Cerebellar cortex (tissue), 1 donor: ENCODE data around the gene KATNA1.
"Not testable (repeated sequence)": the region's sequence is repeated elsewhere in the genome, so short reads cannot be mapped to it uniquely, and the experiment has no call there.

ENCODE experiments used
- DNase-seq: peaks from one replicate; pipeline ENCODE4 v3.0.0-alpha.2; 2015; ENCODE audit warnings: low spot score

Gene KATNA1

DNA sequence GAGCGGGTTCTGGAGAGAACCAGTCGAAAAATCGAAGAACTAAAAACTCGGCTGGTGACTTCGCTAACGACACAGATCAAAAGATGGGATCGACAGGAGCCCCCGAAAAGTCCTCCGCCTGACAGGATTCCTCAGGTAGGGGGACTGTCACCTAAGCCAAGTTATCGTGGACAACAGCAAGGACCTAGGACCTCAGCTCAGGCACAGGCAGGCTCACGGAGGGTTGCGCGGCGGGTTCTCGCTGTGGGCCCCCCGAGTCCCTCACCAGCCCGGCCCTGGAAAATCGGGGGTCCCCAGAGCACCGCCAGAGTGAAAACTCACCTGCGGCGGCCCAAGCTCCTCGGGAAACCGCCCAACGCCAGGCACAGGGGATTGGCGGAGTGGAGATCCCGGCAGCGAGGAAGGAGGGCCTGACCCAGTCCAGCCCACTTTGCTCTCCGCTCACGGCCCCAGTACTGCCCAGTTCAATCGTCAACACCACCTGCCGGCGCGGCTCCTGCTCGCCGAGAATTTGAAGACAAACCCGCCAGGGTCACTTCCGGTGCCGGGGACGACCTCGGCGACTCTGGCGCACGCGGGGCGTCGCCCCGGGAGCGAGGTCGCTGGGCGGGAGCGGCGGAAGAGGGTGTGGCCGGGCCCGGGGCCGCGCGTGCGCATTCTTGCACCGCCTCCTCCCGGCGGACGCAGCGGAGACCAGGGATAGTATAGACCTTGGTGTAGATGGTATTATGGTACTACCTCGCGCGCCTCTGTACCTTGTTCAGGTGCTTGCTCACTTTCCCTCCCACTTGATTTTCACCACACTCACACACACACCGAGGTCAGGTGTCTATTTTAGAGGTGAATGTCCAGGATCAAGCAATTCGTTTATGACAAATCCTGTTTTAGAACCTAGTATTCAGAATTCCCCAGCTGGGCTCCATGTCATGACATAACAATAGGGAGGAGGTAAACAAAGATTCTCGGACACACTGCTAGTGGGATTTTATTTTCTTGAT lies at the start of gene KATNA1:
Gene KATNA1 (minus strand): TSS at position 567 of the 998 bp plus-strand sequence. CDS start 10,167 bp downstream, outside the sequence.
- peak; percentile 84 for DNase-seq

DNA sequence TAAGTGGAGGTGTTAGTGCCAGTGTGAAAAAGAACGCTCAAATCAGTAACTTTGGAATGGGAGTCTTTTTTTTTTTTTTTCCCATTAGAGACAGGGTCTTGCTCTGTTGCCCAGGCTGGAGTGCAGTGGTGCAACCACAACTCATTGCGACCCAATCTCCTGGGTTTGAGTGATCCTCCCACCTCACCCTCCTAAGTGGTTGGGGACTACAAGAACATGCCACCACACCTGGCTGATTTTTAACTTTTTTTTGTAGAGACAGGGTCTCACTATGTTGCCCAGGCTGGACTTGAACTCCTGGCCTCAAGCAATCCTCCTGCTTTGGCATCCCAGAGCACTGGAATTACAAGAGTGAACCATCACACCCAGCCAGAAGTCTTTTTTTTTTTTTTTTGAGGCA lies 49.7 kb upstream of the KATNA1 start:
- no peak for DNase-seq

DNA sequence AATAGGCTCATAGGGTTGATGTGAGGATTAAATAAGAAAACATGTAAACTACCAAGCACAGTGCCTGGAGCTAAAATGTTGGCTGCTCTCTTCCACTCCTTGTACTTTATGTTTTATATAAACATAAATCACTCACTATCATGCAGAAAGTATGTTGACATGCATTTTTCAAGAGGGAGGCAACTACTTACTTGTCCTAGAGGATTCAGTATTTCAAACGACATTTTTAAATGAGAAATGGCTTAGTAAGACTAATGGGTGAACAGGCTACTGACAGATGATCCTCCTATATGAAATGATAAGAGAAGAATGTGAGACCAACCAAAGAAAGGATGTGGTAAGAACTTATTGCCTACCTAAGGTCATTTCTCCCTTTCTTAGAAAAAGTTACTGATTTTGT lies 48.4 kb upstream of the KATNA1 start:
- DNase-seq, result no peak

DNA sequence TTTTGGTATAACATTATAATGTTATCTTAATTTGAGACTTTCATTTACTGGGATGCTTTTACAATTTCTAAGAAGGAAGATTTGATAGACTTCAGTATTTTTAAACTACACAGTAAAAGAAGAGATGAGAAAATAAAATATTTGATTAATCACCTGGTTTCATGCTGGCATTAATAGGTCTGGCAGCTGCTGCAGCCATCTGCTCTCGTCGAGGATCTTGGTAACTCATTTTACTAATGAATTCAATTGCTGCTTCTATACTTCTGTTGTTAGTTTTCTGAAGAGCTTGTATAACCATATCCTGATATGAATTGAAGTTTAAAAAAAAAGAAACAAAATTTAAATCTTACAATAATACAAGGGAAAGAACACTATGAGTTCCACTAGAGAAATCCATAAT lies 46.4 kb upstream of the KATNA1 start:
- DNase-seq, result peak; percentile 58

DNA sequence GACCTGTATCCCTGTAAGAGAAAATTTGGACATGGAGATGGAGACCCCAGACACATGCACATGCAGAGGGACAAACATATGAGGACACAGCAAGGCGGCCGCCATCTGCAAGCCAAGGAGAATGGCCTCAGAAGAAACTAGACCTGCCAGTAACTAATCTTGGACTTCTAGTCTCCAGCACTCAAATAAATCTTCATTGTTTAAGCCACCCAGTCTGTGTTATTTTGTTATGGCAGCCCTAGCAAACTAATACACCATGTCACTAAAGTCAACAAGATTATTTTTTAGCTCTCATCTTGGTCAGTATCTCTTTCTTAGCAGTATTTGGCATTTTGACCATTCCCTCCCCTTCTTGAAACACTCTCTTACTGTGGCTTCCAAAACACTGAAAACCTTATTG lies 42.7 kb upstream of the KATNA1 start:
- no peak for DNase-seq

DNA sequence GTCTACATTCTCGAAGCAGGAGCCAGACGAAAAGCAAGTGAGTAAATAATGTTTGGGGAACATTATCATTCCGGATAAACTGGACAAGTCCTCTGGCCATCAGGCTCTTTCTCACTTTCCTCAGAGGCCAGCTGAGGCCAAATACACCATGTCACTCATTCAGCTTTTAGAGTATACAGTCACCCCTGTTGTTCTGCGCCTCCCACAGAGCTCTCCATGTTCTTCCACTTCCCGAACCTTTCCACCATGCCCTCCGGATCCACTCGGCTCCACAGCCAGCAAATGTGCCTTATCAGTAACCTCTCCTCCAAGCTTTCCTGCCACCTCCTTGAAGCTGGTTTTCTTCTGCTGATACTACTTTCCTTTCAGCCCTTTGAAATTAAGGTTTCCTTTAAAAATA lies 37.7 kb upstream of the KATNA1 start:
- DNase-seq, result peak; percentile 16

DNA sequence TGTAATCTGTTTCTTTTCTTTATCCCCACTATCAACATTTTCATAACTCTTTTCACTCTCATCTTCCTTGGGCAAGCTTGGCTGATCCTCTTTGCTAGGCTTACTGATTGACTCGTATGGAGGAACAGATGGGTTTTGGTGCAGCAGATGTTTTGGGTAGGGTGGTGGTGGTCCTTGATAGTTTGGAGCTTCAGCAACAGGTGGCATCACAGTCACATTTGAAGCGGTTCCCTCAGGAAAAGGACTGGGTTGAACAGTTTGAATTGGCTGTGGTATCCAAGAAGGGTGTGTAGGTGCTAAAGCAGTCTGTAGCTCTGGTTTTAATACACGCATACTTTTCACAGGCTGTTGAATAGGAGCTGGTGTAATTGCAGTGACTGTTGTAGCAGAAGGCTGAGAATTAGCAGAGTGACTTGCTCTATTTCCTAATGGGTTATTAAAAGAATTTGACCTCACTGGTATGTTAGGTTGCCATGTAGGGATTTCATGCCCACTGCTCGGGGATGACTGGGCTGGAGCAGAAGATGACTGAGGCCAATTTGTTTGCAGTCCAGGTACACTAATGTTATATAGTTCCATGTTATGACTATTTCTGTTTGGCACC lies 34.8 kb upstream of the KATNA1 start:
- no peak for DNase-seq

DNA sequence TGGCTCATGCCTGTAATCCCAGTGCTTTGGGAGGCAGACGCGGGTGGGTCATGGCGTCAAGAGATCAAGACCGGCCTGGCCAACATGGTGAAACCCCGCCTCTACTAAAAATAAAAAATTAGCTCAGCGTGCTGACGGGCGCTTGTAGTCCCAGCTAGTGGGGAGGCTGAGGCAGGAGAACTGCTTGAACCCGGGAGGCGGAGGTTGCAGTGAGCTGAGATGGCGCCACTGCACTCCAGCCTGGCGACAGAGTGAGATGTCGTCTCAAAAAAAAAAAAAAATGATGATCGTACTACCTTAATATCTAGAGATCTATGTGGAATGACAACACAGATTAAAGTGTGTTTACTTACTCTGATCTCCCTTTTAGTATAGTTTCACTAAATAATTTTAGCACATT lies 33.3 kb upstream of the KATNA1 start:
- DNase-seq, result not testable (repeated sequence)

DNA sequence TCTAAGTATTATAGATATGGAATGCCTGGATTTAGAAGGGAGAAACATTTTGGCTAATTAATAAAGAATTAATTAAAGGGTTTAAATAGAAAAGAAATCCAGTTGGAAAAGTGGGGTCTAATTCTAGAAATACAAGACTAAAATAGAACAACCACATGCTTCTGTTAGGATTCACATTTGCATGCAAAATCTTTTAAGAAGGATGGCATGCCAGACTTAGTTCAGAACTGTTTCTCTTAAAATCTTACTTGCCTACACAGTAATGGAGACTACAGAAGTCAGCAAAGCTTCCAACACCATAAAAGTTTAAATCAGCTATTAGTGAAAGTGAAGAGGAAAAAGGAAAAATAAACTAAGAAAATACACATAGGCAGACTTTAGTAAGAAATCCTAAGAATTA lies 32.7 kb upstream of the KATNA1 start:
- no peak for DNase-seq

DNA sequence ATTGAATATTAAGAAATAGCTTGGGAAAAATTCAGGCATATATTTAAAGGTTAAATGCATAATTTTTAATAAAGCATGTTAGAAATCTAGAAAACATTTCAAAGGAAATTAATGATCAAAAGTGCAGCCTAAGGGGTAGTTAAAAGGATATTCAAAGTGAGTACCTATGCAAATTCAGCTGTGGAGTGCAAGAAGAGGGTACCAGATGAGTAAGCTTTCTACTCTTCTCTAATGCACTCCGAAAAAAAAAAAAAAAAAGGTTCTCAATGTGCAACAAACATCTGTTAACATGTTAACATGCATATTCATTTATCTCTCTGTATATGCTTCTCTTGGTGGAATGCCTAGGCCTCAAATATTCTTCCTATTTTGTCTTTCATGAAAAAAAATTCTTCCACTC lies 32.0 kb upstream of the KATNA1 start:
- no peak for DNase-seq

DNA sequence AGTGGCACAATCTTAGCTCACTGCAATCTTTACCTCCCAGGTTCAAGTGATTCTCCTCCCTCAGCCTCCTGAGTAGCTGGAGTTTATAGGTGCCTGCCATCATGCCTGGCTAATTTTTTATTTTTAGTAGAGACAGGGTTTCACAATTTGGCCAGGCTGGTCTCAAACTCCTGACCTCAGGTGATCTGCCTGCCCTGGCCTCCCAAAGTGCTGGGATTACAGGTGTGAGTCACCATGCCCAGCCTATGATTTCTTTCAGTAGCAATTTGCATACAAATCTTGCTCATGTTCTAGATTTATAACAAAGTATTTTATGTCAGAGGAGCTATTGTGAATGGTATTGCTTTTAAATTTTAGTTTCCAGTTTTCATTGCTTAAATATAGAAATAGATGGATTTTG lies 23.8 kb upstream of the KATNA1 start:
- not testable (repeated sequence) for DNase-seq

DNA sequence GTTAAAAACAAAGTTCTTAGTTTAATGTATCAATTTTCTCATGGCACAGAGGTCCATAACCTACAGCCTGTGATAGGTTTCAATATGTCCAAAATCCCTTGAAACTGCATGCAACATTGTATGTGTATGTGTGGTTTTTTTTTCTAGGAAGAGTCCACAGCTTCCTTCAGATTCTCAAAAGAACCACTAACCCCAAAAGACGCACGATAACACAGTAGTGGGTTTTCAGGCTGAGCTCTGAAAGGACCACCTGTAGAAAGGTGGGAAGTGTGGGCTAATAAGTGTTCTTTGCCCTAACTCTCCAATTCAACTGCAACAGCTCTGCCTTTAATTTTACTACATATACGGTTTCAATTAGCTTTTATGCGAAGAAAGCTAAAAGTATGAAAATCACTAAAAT lies 11.5 kb upstream of the KATNA1 start:
- no peak for DNase-seq

DNA sequence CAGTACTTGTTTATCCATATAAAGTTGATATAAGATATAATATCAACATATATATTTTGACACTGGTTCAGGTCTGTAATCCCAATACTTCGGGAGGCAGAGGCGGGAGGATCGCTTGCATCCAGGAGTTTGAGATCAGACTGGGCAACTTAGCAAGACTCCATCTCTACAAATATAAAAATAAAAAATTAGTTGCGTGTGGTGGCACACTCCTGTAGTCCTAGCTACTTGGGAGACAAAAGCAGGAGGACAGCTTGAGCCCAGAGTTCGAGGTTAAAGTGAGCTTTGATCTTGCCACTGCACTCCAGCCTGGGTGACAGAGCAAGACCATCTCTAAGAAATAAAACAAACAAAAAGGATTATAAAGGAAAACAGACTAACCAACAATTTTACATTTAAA lies 8.9 kb upstream of the KATNA1 start:
- no peak for DNase-seq

DNA sequence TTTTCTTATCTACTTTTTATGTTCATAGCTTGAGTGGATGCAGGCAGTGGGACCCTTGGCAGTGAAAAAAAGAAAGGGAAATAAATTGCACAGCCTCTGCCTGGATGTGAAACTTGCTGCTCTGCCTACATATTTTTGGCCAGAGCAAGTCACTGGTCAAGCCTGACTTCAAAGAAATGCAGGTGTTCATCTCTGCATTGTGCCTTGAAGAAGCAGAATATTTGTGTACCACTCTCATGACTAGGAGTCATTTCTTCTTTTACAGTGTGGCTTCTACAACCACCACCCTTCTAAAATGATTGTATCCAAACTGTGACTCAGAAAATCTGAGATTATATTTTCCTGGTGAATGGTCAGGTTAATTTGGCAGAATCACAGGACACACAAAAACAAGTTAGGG lies 2.5 kb upstream of the KATNA1 start:
- DNase-seq, result no peak

DNA sequence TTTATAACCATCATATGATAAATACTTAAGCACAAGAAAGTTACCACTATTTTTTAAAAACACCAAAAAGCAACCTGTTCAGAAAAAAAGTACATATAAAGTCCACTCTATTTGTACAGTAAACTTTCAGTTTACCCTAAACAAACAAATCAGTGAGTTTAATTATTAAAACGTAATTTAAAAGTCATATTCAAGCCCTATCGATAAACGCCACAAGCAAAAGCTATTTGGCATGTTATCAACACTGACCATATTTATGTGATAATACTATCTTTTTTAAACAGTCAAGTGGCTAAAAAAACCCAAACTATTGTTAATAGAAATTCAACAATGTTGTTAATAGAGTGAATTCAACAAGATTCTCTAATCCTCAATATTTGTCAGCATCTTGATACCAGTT lies 1.9 kb downstream of the KATNA1 start:
- DNase-seq, result no peak

DNA sequence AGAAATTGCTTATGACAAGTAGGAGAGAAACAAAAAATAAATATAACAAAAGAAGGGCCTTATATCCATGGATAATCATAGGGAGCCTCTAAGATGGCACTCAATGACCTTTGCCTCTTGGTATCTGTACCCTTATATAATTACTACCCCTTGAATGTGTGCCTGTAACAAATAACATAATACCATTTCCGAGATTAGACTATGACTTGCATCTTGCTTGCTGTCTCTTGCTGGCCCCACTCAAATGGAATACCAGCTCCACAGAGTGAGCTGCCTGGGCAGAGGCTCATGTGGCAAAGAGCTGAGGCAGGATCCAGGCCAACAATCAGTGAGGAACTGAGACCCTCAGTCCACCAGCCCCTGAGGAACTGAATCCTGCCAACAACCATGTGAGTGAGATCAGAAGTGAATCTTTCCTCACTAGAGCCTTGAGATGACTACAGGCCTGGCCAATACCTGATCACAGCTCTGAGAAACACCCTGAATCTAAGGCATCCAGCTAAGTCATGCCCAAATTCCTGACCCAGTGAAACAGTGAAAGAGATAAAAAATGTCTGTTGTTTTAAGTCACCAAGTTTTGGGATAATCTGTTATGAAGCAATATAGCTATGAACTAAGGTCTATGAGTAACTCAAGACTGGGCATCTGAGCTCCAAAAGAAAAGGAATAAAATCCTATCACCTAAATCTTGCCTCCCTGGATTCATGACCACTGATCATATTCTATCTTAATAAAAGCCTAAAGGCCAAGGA lies 5.5 kb downstream of the KATNA1 start:
- no peak for DNase-seq

DNA sequence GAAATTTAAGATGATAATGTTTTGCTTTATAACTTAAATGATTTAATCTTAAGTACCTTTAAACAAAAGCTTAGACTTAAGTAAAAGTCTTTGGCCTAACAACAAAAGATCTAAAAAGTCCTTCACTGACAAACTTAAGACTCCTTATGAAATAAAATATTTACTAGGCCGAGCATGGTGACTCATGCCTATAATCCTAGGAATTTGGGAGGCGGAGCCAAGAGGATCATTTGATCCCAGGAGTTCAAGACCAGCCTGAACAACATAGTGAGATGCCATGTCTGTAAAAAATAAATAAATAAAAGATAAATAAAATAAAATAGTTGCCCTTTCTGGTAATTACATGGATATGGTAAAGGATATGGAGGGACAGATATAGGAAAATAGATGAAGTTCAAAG lies 12.4 kb downstream of the KATNA1 start:
- no peak for DNase-seq

DNA sequence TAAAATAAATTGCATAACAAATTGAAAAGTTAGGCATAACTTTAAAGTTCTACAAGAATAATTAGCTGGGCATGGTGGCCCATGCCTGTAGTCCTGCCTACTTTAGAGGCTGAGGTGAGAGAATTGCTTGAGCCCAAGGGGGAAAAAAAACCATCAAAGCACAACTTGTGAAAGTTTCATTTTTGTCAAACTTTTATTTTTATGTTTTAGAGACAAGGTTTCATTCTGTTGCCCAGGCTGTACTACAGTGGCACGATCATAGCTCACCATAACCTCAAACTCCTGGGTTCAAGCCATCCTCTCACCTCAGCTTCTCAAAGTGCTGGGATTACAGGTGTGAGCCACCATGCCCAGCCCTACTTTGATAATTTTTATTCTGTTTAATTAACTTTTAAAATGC lies 14.2 kb downstream of the KATNA1 start:
- no peak for DNase-seq

DNA sequence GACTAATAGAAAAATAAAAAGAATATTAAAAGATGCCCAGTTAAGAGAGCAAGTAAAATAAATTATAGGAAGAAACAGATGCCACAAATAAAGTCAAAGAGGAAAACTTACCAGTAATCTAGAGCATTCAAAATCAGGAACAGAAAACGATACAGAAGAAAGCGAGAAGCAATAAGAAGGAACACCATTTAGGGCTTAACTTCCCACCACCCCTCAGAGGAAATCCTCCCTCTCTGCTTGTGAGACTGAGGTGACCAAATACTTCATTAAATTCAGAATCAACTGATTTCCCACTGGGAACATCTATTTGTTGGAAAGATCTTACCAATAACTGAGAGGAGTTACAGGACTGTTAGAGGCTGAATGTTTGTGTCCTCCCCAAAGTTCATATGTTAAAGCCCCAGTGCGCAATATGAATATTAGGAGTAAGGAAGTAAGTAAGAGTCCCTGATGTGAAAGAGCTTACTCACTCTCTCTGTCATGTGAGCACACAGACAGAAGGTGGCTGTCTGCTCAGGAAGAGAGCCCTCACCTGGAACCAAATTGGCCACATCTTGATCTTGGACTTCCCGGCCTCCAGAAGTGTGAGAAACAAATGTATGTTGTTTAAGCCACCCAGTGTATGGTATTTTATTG lies 19.5 kb downstream of the KATNA1 start:
- no peak for DNase-seq

DNA sequence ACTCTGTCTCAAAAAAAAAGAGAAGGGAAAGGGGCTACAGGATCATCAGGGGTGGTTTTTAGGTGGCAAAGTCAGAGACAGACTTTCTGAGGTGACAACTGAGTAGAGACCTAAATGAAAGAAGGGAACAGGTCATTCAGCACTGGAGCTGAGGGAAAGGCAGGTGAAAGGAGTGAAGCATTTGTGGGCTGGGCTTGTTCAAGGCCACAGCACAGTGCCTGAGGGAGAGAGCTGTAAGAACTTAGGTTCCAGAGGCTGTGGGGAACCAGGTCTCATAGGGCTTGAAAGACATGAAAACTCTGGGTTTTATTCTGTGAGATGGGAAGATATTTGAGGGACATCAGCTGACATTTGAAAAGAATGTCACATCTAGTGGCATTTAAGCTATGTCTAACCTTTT lies 20.8 kb downstream of the KATNA1 start:
- DNase-seq, result no peak

DNA sequence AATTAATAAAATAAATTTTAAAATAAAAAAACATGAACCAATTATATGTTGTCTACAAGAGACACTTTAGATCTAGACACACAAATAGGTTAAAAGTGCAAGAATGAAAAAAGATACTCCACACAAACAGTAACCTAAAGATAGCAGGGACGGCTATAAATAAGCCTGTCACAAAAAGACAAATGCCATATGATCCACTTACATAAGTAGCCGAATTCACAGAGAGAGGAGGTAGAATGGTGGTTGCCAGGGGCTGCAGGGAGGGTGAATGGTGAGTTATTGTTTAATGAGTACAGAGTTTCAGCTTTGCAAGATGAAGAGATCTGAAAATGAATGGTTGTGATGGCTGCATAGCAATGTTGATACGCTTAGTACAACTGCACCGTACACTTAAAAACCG lies 32.7 kb downstream of the KATNA1 start:
- DNase-seq, result no peak

DNA sequence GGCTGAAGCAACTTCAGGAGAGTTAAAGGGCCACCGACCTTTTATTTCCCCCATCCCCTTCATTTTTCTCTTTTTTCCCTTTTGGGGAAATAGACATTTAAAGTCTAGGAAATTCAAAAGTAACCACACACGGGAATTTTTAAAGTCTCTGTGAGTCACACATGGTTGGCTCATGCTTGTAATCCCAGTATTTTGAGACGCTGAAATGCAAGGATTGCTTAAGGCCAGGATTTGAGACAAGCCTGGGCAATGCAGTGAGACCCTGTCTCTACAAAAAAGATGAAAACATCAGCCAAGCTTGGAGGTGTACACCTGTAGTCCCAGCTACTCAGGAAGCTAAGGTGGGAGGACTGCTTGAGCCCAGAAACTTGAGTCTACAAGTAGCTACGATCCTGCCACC lies 34.2 kb downstream of the KATNA1 start:
- no peak for DNase-seq
